Measurements from ENCODE around the gene UBR4.
A peak's percentile ranks its signal among the peaks of the same experiment; 100 is the strongest.

The UBR4 gene

GRCh38 chr1:19033926-19034680 is 176.0 kb downstream of the UBR4 start:
- peak in 1 of 2 donors; percentile 44 for DNase-seq (ENCODE audit: low read depth in 2 of 2)
- H3K4me3 ChIP-seq (replicated peaks in 1 of 2; ENCODE audit: low read depth in 2 of 2, low read length in 2 of 2): no peak overlapping the region
- no peak for TF ChIP-seq CTCF (IDR thresholded peaks at IDR 0.05; ENCODE audit: low read depth, low read length)

- no peak for DNase-seq (ENCODE audit: low read depth in 2 of 2)
- no peak for TF ChIP-seq CTCF (IDR thresholded peaks at IDR 0.05; ENCODE audit: low read depth, low read length)
- H3K4me3 ChIP-seq (replicated peaks in 1 of 2; ENCODE audit: low read depth in 2 of 2, low read length in 2 of 2): no peak overlapping the region
Measured at GRCh38 chr1:19033515-19033839, 176.6 kb downstream of the UBR4 start.

GRCh38 chr1:19032701-19033514 is 177.2 kb downstream of the UBR4 start:
- DNase-seq (ENCODE audit: low read depth in 2 of 2): no peak
- TF ChIP-seq CTCF (IDR thresholded peaks at IDR 0.05; ENCODE audit: low read depth, low read length): no peak
- no peak overlapping the region for H3K4me3 ChIP-seq (replicated peaks in 1 of 2; ENCODE audit: low read depth in 2 of 2, low read length in 2 of 2)

- no peak overlapping the region for H3K4me3 ChIP-seq (replicated peaks in 1 of 2; ENCODE audit: low read depth in 2 of 2, low read length in 2 of 2)
- no peak for TF ChIP-seq CTCF (IDR thresholded peaks at IDR 0.05; ENCODE audit: low read depth, low read length)
- DNase-seq (ENCODE audit: low read depth in 2 of 2): no peak
Measured at GRCh38 chr1:19032413-19032695, 177.7 kb downstream of the UBR4 start.

- no peak for DNase-seq (ENCODE audit: low read depth in 2 of 2)
- no peak for TF ChIP-seq CTCF (IDR thresholded peaks at IDR 0.05; ENCODE audit: low read depth, low read length)
Measured at GRCh38 chr1:19029191-19030085, 180.6 kb downstream of the UBR4 start.

GRCh38 chr1:19028546-19029129 is 181.4 kb downstream of the UBR4 start:
- H3K4me3 ChIP-seq (replicated peaks in 1 of 2; ENCODE audit: low read depth in 2 of 2, low read length in 2 of 2): no peak overlapping the region
- no peak for TF ChIP-seq CTCF (IDR thresholded peaks at IDR 0.05; ENCODE audit: low read depth, low read length)
- DNase-seq (ENCODE audit: low read depth in 2 of 2): no peak

More at GRCh38 chr1:19029191-19030085, 180.6 kb downstream of the UBR4 start:
- H3K4me3 ChIP-seq (replicated peaks in 1 of 2; ENCODE audit: low read depth in 2 of 2, low read length in 2 of 2): no peak overlapping the region

All from cardiac fibroblast (primary cell).